Loucy (cell line): Measurements from ENCODE around the gene OR52E4.

Source experiments
- EZH2phosphoT487 ChIP-seq: fragments of 200-600 bp; IDR thresholded peaks from 2 replicates; pipeline ENCODE4 v1.6.1; 2018; ENCODE audit warnings: antibody characterized with exemption, mild to moderate bottlenecking, moderate library complexity, borderline replicate concordance
- TF ChIP-seq, protein P1 (sequence below): fragments of 200-600 bp; sonication (generic); conservative IDR thresholded peaks from 2 replicates; pipeline ENCODE4 v1.5.1; 2014; ENCODE audit warnings: mild to moderate bottlenecking, antibody characterized with exemption, low read length

GRCh38 chr11:5851002-5851401 lies 29.4 kb upstream of the OR52E4 start:
- TF ChIP-seq, protein P1, sequence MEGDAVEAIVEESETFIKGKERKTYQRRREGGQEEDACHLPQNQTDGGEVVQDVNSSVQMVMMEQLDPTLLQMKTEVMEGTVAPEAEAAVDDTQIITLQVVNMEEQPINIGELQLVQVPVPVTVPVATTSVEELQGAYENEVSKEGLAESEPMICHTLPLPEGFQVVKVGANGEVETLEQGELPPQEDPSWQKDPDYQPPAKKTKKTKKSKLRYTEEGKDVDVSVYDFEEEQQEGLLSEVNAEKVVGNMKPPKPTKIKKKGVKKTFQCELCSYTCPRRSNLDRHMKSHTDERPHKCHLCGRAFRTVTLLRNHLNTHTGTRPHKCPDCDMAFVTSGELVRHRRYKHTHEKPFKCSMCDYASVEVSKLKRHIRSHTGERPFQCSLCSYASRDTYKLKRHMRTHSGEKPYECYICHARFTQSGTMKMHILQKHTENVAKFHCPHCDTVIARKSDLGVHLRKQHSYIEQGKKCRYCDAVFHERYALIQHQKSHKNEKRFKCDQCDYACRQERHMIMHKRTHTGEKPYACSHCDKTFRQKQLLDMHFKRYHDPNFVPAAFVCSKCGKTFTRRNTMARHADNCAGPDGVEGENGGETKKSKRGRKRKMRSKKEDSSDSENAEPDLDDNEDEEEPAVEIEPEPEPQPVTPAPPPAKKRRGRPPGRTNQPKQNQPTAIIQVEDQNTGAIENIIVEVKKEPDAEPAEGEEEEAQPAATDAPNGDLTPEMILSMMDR, result no peak
- TF ChIP-seq EZH2phosphoT487, result no peak
